Hepatocyte (in vitro differentiated cells): ENCODE results near the gene SHC1. TPM values are rescaled to one million over a fixed set of nuclear protein-coding genes. Genes with fewer than 3 reads are reported as not detected.

ENCODE experiments used
- DNase-seq: peaks from one replicate; pipeline ENCODE4 v3.0.0-alpha.2; 2016; ENCODE audit warnings: low spot score
- H2AFZ ChIP-seq: fragments of 200-600 bp; sonication (generic); 2 replicates; pipeline ENCODE4 v1.6.0; 2016; ENCODE audit warnings: antibody characterized with exemption, mild to moderate bottlenecking
- H3K27ac ChIP-seq: fragments of 200-600 bp; sonication (generic); 2 replicates; pipeline ENCODE4 v1.5.1; 2016; ENCODE audit warnings: mild to moderate bottlenecking
- H3K27me3 ChIP-seq: fragments of 200-600 bp; sonication (generic); 2 replicates; pipeline ENCODE4 v1.6.1; 2016
- H3K36me3 ChIP-seq: fragments of 200-600 bp; sonication (generic); replicated peaks from 2 replicates; pipeline ENCODE4 v1.5.1; 2016; ENCODE audit warnings: low read depth; ENCODE audit not compliant: insufficient read depth
- H3K4me1 ChIP-seq: fragments of 200-600 bp; sonication (generic); 2 replicates; pipeline ENCODE4 v1.5.1; 2016; ENCODE audit warnings: mild to moderate bottlenecking, moderate library complexity; ENCODE audit not compliant: insufficient read depth
- H3K4me2 ChIP-seq: fragments of 200-600 bp; sonication (generic); 2 replicates; pipeline ENCODE4 v1.6.0; 2016
- H3K4me3 ChIP-seq: fragments of 200-600 bp; sonication (generic); 2 replicates; pipeline ENCODE4 v1.5.1; 2016; ENCODE audit warnings: mild to moderate bottlenecking
- H3K79me2 ChIP-seq: fragments of 200-600 bp; sonication (generic); 2 replicates; pipeline ENCODE4 v1.6.0; 2017; ENCODE audit warnings: mild to moderate bottlenecking
- H3K9me2 ChIP-seq: fragments of 200-600 bp; sonication (generic); replicated peaks from 2 replicates; pipeline ENCODE4 v1.6.0; 2017; ENCODE audit warnings: mild to moderate bottlenecking; ENCODE audit not compliant: insufficient read depth
- H3K9me3 ChIP-seq: fragments of 200-600 bp; sonication (generic); 2 replicates; pipeline ENCODE4 v1.5.1; 2016; ENCODE audit warnings: low read depth, mild to moderate bottlenecking
- H4K20me1 ChIP-seq: fragments of 200-600 bp; sonication (generic); 2 replicates; pipeline ENCODE4 v1.6.0; 2016; ENCODE audit warnings: mild to moderate bottlenecking; ENCODE audit not compliant: insufficient read depth, poor library complexity, severe bottlenecking
- EZH2 ChIP-seq: fragments of 200-600 bp; sonication (generic); IDR thresholded peaks from 2 replicates; pipeline ENCODE4 v1.6.1; 2016; ENCODE audit warnings: antibody characterized with exemption, mild to moderate bottlenecking, borderline replicate concordance
- EZH2phosphoT487 ChIP-seq: fragments of 200-600 bp; sonication (generic); IDR thresholded peaks from one replicate; pipeline ENCODE4 v1.6.1; 2018; ENCODE audit warnings: antibody characterized with exemption, mild to moderate bottlenecking, low read depth, moderate library complexity; ENCODE audit not compliant: unreplicated experiment, severe bottlenecking
- WGBS: methylation state at CpG from one replicate; pipeline ENCODE4 v1.1.6; 2016; ENCODE audit warnings: low lambda C conversion rate; ENCODE audit errors: missing lambda C conversion rate; 5-methylcytosine and 5-hydroxymethylcytosine counted together
- polyA plus RNA-seq: library from polyadenylated mRNA; unstranded; fragments of >200 nt; fragmentation: Nextera tagmentation; extraction: Ambion mirVana; gene quantifications from 2 replicates; pipeline ENCODE4 v1.2.1, GENCODE V29; 2016
- total RNA-seq: library from RNA; depleted of rRNA; stranded (reverse); fragments of >200 nt; gene quantifications from 2 replicates; pipeline ENCODE4 v1.2.3, GENCODE V29; 2014
- TF ChIP-seq, protein P1 (sequence below): fragments of 200-600 bp; sonication (generic); IDR thresholded peaks from 2 replicates; pipeline ENCODE4 v1.5.1; 2016; ENCODE audit warnings: antibody characterized with exemption, mild to moderate bottlenecking; ENCODE audit not compliant: poor library complexity

SHC1 gene
- total and polyA plus RNA-seq, 2 experiments from 2014 or later, result 95.6 to 107 TPM

DNA sequence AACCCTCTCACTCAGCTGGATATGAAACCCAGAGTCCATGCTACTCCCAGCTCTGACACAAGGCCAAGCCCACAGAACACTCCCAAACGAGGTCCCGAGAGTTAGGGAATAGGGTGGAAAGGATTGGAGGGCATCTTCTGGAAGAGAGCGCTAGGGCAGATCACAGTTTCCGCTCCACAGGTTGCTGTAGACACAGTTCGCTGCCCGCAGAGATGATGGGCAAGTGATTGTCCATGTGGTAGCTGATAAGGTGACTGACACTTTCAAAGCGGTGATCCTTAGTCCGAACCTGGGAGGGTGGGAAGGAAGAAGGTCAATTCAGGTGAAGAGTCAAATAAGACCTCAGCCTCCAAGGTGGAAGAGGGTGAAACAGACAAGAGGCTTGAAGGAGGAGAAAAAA lies 6.9 kb downstream of the SHC1 start:
- Histone ChIP-seq H3K27ac (peak overlapping the region; percentile 12), H3K79me2 (peaks cover 82% of the 10 kb centered on the region), H3K4me3 (no peak overlapping the region), H3K4me1 (peaks cover 19% of the 10 kb centered on the region), H2AFZ (no peak overlapping the region), H3K27me3 (no peaks in the 10 kb centered on the region), H3K9me3 (no peaks in the 10 kb centered on the region), H4K20me1 (no peaks in the 10 kb centered on the region), H3K36me3 (no peaks in the 10 kb centered on the region), H3K9me2 (no peaks in the 10 kb centered on the region), H3K4me2 (no peak overlapping the region)
- 90% methylated on average over 8 of the region's 8 CpGs for WGBS
- TF ChIP-seq, protein P1, sequence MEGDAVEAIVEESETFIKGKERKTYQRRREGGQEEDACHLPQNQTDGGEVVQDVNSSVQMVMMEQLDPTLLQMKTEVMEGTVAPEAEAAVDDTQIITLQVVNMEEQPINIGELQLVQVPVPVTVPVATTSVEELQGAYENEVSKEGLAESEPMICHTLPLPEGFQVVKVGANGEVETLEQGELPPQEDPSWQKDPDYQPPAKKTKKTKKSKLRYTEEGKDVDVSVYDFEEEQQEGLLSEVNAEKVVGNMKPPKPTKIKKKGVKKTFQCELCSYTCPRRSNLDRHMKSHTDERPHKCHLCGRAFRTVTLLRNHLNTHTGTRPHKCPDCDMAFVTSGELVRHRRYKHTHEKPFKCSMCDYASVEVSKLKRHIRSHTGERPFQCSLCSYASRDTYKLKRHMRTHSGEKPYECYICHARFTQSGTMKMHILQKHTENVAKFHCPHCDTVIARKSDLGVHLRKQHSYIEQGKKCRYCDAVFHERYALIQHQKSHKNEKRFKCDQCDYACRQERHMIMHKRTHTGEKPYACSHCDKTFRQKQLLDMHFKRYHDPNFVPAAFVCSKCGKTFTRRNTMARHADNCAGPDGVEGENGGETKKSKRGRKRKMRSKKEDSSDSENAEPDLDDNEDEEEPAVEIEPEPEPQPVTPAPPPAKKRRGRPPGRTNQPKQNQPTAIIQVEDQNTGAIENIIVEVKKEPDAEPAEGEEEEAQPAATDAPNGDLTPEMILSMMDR, result no peak
- TF ChIP-seq EZH2phosphoT487 (no peak), EZH2 (no peak)
- DNase-seq, result no peak

DNA sequence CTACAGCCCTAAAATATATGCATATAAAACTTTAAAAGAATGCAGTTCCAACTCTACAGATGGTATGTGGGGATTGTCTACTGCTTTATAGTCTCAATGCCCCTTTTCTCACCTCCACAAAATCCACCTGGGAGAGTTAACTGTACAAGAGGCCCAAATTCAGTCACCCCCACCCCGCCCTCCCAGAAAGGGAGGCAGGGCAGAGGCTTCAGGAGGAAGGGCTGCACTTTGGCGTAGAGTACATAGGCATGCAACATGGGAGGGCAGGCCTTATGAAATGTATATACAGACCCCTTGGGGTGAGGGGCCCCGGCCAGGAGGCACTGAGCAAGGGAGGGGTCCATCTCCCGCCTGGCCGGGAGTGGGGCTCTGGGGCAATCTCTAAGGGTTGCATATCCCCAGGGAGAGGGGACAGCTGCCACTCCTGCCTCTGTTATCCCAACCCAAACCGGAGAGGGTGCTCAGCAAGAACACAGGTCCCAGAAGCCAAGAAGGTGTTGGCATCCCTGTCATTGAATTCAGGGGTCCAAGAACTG lies 7.7 kb downstream of the SHC1 start:
- TF ChIP-seq EZH2 (no peak), EZH2phosphoT487 (no peak)
- TF ChIP-seq, protein P1, result no peak
- DNase-seq, result no peak
- H3K9me2 ChIP-seq, result no peaks in the 10 kb centered on the region
- peak overlapping the region; percentile 99 for H3K4me3 ChIP-seq
- H3K4me1 ChIP-seq, result peaks cover 19% of the 10 kb centered on the region
- whole genome bisulfite sequencing, result 82% methylated on average over 6 of the region's 6 CpGs
- no peak overlapping the region for H2AFZ ChIP-seq
- peak overlapping the region; percentile 100 for H3K27ac ChIP-seq
- no peaks in the 10 kb centered on the region for H4K20me1 ChIP-seq
- no peaks in the 10 kb centered on the region for H3K36me3 ChIP-seq
- H3K9me3 ChIP-seq, result no peaks in the 10 kb centered on the region
- H3K27me3 ChIP-seq, result no peaks in the 10 kb centered on the region
- peak overlapping the region; percentile 97 for H3K4me2 ChIP-seq
- H3K79me2 ChIP-seq, result peaks cover 79% of the 10 kb centered on the region

DNA sequence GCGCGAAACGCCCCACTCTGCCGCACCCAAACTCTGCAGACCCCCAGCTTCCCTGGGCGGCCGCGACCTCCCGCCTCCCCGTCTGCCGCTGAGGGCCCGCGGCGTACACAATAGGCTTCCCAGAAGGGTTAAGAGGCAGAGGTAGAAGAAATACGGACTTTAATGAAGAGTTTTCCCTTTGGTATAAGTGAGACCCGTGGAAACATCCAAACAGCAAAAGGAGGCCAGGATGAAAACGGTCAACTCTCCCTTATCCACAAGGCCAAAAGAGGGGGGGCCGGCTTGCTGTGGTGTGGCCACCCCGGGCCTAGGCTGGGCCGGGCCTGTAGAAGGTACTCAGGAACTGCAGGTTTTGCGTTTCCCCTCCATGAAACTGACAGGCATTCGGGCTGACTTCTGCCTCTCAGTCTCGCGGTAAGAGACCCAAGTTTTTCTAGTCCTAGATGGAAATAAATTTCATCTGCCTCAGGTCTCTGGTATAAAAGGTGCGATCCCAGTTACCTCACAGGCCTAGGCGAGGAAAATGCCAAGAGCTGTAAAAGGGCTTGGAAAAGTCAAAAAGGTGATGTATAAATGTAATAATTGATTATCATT lies 8.3 kb downstream of the SHC1 start:
- H3K9me2 ChIP-seq, result no peaks in the 10 kb centered on the region
- peak overlapping the region; percentile 60 for H2AFZ ChIP-seq
- H3K4me2 ChIP-seq, result peak overlapping the region; percentile 97
- DNase-seq, result no peak
- peaks cover 23% of the 10 kb centered on the region for H3K4me1 ChIP-seq
- peak overlapping the region; percentile 99 for H3K4me3 ChIP-seq
- H3K36me3 ChIP-seq, result no peaks in the 10 kb centered on the region
- TF ChIP-seq, protein P1, result no peak
- no peak for TF ChIP-seq EZH2phosphoT487
- TF ChIP-seq EZH2, result no peak
- H3K27ac ChIP-seq, result peak overlapping the region; percentile 100
- WGBS, result 9% methylated on average over 22 of the region's 25 CpGs
- peaks cover 74% of the 10 kb centered on the region for H3K79me2 ChIP-seq
- H3K27me3 ChIP-seq, result no peaks in the 10 kb centered on the region
- H3K9me3 ChIP-seq, result no peaks in the 10 kb centered on the region
- H4K20me1 ChIP-seq, result no peaks in the 10 kb centered on the region
